Measurements from ENCODE around the gene ZNF891.

DNA sequence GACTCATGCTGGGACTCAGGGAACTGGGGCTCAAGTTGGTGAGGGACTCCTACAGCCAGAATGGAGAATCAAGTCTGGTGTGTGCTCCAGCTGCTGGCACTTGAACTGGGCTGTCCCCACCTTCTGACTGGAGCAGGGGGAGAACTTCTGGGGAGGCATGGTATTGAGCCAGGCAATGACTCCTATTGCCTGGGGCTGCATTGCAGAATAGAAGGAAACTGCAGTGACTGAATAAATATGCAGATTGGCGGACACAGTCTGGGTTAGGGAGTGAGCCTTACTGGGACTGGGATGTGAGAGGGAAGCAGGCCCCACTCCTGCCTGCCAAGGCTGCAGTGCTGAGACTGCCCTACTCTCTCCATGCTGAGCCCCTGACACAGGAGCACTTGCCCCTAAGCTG is 42.4 kb upstream of the ZNF891 start:
- TF ChIP-seq CTCF (IDR thresholded peaks at IDR 0.05) (no peak), POLR2AphosphoS5 (IDR thresholded peaks at IDR 0.05; ENCODE audit: low read depth, low read length) (no peak)

Measured in Panc1 (cell line).